ENCODE data around the gene TLR9. TPM values are rescaled to one million over a fixed set of nuclear protein-coding genes. Genes with fewer than 3 reads are reported as not detected.

The TLR9 gene
- total RNA-seq, 1 experiment from 2014 or later, result not detected

DNA sequence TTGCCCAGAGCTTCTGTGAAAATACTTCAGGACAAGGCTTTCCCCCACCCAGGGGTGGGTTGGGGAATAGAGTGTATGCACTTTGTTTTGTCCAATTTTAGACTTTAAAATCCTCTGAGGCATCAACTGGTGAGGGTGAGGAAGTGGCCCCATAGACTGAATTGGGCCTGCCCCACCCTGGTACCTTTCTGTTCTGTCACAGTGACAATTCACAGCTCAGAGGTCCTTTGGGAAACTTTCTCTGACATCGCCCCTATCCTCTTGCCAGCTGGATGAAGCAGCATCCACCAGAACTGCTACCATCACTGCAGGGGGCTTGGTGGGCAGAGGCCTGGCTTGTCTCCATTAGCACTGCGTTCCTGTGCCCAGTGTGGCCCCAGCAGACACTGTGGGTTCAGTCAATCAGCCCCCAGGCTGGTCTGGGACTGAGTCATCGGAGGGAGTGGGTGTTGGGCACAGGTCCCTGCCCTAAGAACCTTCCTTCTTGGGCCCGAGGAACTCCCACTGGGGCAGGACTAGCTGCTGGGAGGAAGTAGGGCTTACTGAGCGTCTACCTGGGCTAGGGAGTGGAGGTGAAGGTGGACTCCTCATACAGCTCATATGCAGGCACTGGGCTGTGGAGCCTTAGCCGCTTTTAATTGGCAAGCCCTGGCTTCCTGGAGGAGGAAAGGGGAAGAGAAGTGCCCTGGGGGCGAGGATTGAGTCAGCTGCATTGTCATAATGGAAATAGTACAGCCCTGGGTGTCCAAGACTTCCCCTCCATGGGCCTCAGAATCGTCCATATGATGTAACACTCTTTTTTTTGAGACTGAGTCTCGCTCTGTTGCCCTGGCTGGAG, 18.6 kb upstream of the TLR9 start:
- H3K4me1 ChIP-seq (ENCODE audit: insufficient read depth, low read length), result peaks cover 41% of the 10 kb centered on the region
- no peaks in the 10 kb centered on the region for H4K20me1 ChIP-seq (ENCODE audit: low read length)
- ChIA-PET POLR2A (ENCODE audit: unreplicated experiment) (interaction anchor here (0.6 kb wide), 1 partner anchor 303 kb away, joined by 3 read pairs; no protein-coding TSS in a partner anchor), CTCF (no interaction called here)
- peaks cover 9% of the 10 kb centered on the region for H3K79me2 ChIP-seq (ENCODE audit: low read length)
- intact Hi-C loops (cut with micrococcal nuclease), result no loop called here
- H2AFZ ChIP-seq (ENCODE audit: low read length), result no peak overlapping the region; the same call in 1 of the 2 replicates
- TF ChIP-seq EZH2phosphoT487 (IDR thresholded peaks at IDR 0.05; ENCODE audit: borderline replicate concordance, low read length) (no peak), EZH2 (IDR thresholded peaks at IDR 0.05; ENCODE audit: low read length, unreplicated experiment) (no peak)
- TF ChIP-seq, protein P1, sequence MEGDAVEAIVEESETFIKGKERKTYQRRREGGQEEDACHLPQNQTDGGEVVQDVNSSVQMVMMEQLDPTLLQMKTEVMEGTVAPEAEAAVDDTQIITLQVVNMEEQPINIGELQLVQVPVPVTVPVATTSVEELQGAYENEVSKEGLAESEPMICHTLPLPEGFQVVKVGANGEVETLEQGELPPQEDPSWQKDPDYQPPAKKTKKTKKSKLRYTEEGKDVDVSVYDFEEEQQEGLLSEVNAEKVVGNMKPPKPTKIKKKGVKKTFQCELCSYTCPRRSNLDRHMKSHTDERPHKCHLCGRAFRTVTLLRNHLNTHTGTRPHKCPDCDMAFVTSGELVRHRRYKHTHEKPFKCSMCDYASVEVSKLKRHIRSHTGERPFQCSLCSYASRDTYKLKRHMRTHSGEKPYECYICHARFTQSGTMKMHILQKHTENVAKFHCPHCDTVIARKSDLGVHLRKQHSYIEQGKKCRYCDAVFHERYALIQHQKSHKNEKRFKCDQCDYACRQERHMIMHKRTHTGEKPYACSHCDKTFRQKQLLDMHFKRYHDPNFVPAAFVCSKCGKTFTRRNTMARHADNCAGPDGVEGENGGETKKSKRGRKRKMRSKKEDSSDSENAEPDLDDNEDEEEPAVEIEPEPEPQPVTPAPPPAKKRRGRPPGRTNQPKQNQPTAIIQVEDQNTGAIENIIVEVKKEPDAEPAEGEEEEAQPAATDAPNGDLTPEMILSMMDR (conservative IDR thresholded peaks at IDR 0.05; ENCODE audit: low read depth, low read length), result no peak
- peak overlapping the region; percentile 33 for H3K27ac ChIP-seq (ENCODE audit: low read length)
- no TSS peak for BruUV-seq (replicated peaks)
- ATAC-seq (peak; percentile 42), DNase-seq (peak; percentile 87)
- H3K4me3 ChIP-seq (ENCODE audit: low read length), result no peak overlapping the region
- H3K4me2 ChIP-seq (ENCODE audit: low read length), result peak overlapping the region; percentile 87
- no peaks in the 10 kb centered on the region for H3K9me3 ChIP-seq (ENCODE audit: low read length)
- H3K36me3 ChIP-seq (ENCODE audit: low read depth, low read length), result no peaks in the 10 kb centered on the region; the same call in 1 of the 2 replicates
- no peaks in the 10 kb centered on the region for H3K9me2 ChIP-seq (replicated peaks; ENCODE audit: low read length)
- H3K27me3 ChIP-seq (ENCODE audit: low read length), result no peaks in the 10 kb centered on the region
- no peak overlapping the region for H3K9ac ChIP-seq (ENCODE audit: low read length)
- no peaks in the 10 kb centered on the region for H3F3A ChIP-seq (ENCODE audit: low read length, unreplicated experiment)

DNA sequence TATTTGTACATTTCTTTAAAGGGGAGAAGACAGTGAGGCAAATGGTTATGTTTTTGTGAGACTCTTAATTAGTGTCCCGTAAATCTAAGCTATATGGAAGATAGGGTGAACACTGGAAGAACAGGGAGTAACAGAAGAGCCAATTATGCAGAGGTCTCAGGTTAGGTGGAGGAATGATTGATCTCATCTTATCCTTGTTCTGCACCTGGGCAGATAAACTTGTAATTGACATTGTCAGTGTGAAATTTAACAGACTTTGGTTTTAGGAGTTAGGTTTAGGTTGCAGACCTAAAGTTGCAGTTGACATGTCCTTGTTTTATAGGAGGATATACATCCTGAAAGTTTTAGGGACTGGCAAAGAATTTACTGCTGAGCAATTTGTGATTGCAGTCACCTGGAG, 16.6 kb upstream of the TLR9 start:
- Histone ChIP-seq H3F3A (ENCODE audit: low read length, unreplicated experiment) (no peaks in the 10 kb centered on the region), H3K4me2 (ENCODE audit: low read length) (no peak overlapping the region), H3K9me2 (replicated peaks; ENCODE audit: low read length) (no peaks in the 10 kb centered on the region), H3K4me3 (ENCODE audit: low read length) (no peak overlapping the region), H3K27me3 (ENCODE audit: low read length) (no peaks in the 10 kb centered on the region), H3K9me3 (ENCODE audit: low read length) (no peaks in the 10 kb centered on the region), H4K20me1 (ENCODE audit: low read length) (no peaks in the 10 kb centered on the region), H2AFZ (ENCODE audit: low read length) (no peak overlapping the region), H3K9ac (ENCODE audit: low read length) (no peak overlapping the region), H3K36me3 (ENCODE audit: low read depth, low read length) (no peaks in the 10 kb centered on the region), H3K79me2 (ENCODE audit: low read length) (peaks cover 24% of the 10 kb centered on the region), H3K27ac (ENCODE audit: low read length) (no peak overlapping the region), H3K4me1 (ENCODE audit: insufficient read depth, low read length) (peaks cover 54% of the 10 kb centered on the region)
- CTCF ChIA-PET, result interaction anchor here (0.6 kb wide), 1 partner anchor 19 kb away, joined by 3 read pairs; no protein-coding TSS in a partner anchor
- intact Hi-C loops (cut with micrococcal nuclease), result no loop called here
- DNase-seq (no peak), ATAC-seq (no peak)
- POLR2A ChIA-PET (ENCODE audit: unreplicated experiment), result no interaction called here
- no peak for TF ChIP-seq EZH2phosphoT487 (IDR thresholded peaks at IDR 0.05; ENCODE audit: borderline replicate concordance, low read length)
- TF ChIP-seq EZH2 (IDR thresholded peaks at IDR 0.05; ENCODE audit: low read length, unreplicated experiment), result no peak
- TF ChIP-seq, protein P1 (conservative IDR thresholded peaks at IDR 0.05; ENCODE audit: low read depth, low read length), result no peak
- BruUV-seq (replicated peaks), result no TSS peak

DNA sequence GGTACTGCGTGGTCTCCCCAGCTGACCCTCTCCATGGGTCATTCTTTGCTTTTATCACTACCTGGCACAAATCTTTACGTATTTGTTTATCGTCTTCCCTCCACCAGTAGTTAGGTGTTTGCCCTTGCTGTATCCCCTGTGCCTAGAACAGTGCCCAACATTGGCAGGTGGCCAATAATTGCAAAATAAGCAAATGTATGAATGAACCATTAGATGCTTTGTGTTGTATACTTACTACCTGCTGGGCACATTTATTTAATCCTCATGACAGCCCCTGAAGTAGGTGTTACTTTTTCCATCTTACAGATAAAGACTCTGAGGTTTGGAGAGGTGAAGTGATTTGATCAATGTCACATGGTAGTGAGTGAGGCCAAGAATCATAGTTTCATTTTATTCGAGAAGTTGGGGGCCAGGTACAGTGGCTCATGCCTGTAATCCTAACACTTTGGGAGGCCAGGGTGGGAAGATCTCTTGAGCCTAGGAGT, 15.5 kb upstream of the TLR9 start:
- TF ChIP-seq EZH2phosphoT487 (IDR thresholded peaks at IDR 0.05; ENCODE audit: borderline replicate concordance, low read length) (no peak), EZH2 (IDR thresholded peaks at IDR 0.05; ENCODE audit: low read length, unreplicated experiment) (no peak)
- TF ChIP-seq, protein P1 (conservative IDR thresholded peaks at IDR 0.05; ENCODE audit: low read depth, low read length), result no peak
- CTCF ChIA-PET, result interaction anchor here (1.0 to 1.3 kb wide), 2 partner anchors 20 to 98 kb away, joined by 3 read pairs; no protein-coding TSS in a partner anchor
- Histone ChIP-seq H3F3A (ENCODE audit: low read length, unreplicated experiment) (no peaks in the 10 kb centered on the region), H4K20me1 (ENCODE audit: low read length) (no peaks in the 10 kb centered on the region), H3K9me3 (ENCODE audit: low read length) (no peaks in the 10 kb centered on the region), H3K9me2 (replicated peaks; ENCODE audit: low read length) (no peaks in the 10 kb centered on the region), H3K4me2 (ENCODE audit: low read length) (no peak overlapping the region), H3K79me2 (ENCODE audit: low read length) (peaks cover 35% of the 10 kb centered on the region), H3K4me1 (ENCODE audit: insufficient read depth, low read length) (peaks cover 54% of the 10 kb centered on the region), H3K36me3 (ENCODE audit: low read depth, low read length) (no peaks in the 10 kb centered on the region), H3K27ac (ENCODE audit: low read length) (no peak overlapping the region), H3K9ac (ENCODE audit: low read length) (no peak overlapping the region), H2AFZ (ENCODE audit: low read length) (no peak overlapping the region), H3K4me3 (ENCODE audit: low read length) (no peak overlapping the region), H3K27me3 (ENCODE audit: low read length) (no peaks in the 10 kb centered on the region)
- POLR2A ChIA-PET (ENCODE audit: unreplicated experiment), result interaction anchor here (0.5 kb wide), 1 partner anchor 35 kb away, joined by 3 read pairs; no protein-coding TSS in a partner anchor
- DNase-seq (no peak), ATAC-seq (no peak)
- no TSS peak for BruUV-seq (replicated peaks)
- intact Hi-C loops (cut with micrococcal nuclease), result no loop called here
